DMS 273 (cell line): ENCODE results near the gene NKX2-4.

Experiments
- DNase-seq: peaks from one replicate; lab custom pipeline; 2025; ENCODE audit not compliant: unreplicated experiment; lab: John Stamatoyannopoulos, UW

NKX2-4 gene

DNA sequence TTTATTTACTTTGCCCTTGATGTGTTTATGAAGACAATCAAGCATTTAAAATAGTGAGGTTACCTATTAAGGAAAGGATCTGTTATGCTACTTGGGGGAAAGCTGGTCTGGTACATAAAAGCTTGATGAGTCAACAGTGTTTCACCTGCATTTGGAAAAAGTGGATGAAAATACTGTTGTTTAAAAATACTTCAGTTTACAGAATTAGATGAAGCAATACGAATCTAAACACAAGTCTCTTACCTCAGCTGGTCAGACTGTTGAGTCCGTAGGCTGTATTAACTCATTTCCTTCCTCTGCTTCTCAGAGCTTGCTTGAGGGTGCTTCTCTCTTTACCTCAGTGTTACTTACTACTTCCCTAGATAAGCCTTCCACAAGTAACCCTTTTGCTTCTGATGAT lies 36.1 kb downstream of the NKX2-4 start:
- no peak for DNase-seq

DNA sequence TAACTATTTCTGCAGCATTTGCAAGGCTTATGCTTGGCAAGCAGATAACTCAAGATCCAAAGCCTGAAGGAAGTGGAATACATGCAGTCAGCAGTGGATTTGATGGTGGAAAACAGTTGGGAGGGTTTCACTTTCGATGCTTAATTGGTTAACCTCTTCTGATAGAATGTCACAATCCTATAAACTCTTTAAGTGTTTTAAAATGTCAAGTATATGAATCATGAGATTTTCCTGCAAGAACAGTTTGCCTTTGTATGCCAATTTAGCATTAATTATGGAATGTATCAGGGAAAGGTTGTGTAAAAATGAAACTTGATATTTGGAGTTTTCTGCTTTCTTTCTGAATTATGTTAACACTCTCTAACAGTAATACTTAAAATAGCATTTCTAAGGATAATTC lies 36.6 kb downstream of the NKX2-4 start:
- no peak for DNase-seq

DNA sequence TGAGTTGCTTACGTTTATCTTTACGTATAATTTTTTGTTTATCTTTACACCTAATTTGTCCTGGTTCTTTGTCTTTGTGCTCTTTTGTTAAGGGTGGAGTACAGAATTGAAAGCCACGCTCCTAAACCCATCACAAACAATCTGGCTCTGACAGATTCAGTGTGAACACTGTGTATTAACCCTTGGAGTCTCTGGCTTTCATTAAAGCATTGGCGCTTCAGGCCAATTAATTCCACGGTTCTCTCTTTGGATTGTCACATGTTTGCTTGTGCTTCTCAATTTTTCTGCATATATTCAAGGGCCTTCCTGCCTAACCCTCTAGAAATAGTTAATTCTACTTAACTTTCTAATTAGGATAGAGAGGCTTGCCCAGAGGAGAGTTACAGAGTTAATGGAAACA lies 38.6 kb downstream of the NKX2-4 start:
- no peak for DNase-seq

DNA sequence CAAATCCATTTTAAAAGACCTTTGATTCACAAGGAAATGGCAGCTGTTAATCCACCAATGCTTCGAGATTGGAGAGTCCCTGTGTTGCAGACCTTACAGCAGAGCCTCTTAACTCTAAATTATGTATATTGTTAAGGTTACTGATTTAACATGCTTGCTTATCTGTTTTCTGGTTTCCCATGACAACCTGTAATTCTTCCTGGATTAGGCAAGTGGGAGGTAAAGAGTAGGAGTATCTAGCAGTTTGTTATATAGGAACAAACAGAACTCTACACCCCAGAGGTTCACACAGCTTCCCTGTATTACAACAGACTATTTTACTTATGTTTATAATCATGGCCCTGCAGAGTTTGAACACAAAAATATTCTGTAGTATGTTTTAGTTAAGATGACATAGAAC lies 39.5 kb downstream of the NKX2-4 start:
- DNase-seq, result no peak

DNA sequence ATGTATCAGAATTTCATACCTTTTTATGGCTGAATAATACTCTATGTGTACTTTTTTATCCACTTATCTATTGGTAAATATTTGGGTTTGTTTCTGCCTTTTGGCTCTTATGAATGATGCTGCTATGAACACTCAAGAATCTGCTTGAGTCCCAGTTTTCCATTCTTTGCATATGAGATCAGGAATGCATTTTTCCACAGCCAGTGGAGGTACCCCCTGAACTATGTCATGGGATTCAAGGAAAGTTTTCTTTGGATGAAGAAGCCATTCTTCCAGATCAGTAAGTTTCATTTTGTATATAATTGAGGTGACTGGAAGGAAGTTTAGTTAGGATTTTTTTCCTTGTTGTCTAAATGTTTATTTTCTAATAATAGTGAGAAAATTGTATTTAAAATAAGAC lies 40.9 kb downstream of the NKX2-4 start:
- DNase-seq, result no peak

DNA sequence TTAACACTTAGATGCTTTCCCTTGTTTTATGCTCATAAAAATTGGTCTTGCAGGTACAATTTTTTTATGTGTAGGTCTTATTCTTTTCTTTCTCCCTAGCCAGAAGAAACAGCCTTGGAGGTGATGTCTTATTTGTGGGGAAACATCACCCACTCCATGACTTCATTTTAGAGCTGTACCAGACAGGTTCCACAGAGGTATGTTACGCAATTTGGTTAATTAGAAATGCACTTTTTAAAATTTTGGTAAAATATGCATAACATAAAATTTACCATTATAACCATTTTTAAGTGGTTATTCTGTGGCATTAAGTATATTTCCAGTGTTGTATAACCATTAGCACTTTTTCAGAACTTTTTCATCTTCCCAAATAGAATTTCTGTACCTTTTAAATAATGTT lies 41.3 kb downstream of the NKX2-4 start:
- DNase-seq, result no peak

DNA sequence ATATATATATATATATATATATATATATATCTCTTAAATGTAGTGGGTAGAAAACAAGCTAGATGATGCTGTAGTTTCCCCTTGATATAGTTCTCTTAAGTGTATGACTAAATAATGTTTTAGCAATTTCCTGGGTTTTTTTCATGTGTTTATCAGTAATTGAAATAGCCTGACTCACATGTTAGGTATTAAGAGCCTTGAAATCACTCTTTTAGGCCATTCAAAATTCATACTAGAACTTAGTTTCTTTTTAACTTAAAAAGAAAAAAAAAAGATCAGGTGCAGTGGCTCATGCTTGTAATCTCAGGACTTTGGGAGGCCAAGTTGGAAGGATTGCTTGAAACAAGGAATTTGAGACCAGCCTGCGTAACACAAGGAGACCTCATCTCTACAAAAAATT lies 44.1 kb downstream of the NKX2-4 start:
- no peak for DNase-seq

DNA sequence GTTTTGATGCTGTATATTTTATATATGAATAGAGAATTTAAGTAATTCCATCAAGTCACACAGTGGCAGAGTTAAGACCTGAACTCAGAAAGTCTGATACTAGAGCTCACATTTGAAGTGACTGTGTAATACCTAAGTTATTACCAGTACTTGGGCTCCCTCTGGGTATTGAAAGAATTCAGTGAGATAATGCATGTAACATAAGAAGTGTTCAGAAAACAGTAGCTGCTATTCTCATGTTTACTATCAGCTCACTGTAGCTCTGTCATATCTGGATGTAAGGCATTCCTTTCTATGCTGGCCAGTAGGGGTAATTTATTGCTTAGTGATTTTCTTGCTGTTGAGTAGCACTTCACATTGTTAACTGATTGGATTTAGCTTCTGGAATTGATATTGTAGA lies 44.6 kb downstream of the NKX2-4 start:
- no peak for DNase-seq
